Stomach (tissue), 19 donors: ENCODE results near the gene LHFPL6. TPM values are rescaled to one million over a fixed set of nuclear protein-coding genes. Genes with fewer than 3 reads are reported as not detected.
A peak's percentile ranks its signal among the peaks of the same experiment; 100 is the strongest.

Experiments
- DNase-seq, 2 donors: peaks; one replicate each; pipeline versions ENCODE4 v3.0.0 to v3.0.0-alpha.2; 2013 to 2019
- H3K27ac ChIP-seq, 5 donors: fragments of 200-600 bp in 4 of 5; sonication (generic) in 4 of 5; one replicate each; pipeline ENCODE4 v1.5.1; 2013 to 2019; ENCODE audit warnings: mild to moderate bottlenecking in 1 of 5, moderate library complexity in 1 of 5
- H3K27me3 ChIP-seq, 3 donors: fragments of 200-600 bp; sonication (generic); one replicate each; pipeline ENCODE4 v1.5.1; 2017 to 2019; ENCODE audit warnings: mixed run types in 1 of 3
- H3K36me3 ChIP-seq, 4 donors: fragments of 200-600 bp; sonication (generic); 1 replicate in 3 of 4; 2 replicates in 1 of 4; pipeline ENCODE4 v1.5.1; 2016 to 2019
- H3K4me1 ChIP-seq, 4 donors: fragments of 200-600 bp; sonication (generic); one replicate each; pipeline ENCODE4 v1.5.1; 2016 to 2019
- H3K4me3 ChIP-seq, 4 donors: fragments of 200-600 bp; sonication (generic) in 3 of 4; one replicate each; pipeline ENCODE4 v1.5.1; 2016 to 2019; ENCODE audit warnings: mild to moderate bottlenecking in 1 of 4
- H3K9me3 ChIP-seq, 4 donors: fragments of 200-600 bp; sonication (generic); one replicate each; pipeline ENCODE4 v1.5.1; 2016 to 2019
- CTCF ChIP-seq, 7 experiments: fragments of 450-650 bp in 4 of 7; fragments of 200-600 bp in 3 of 7; sonication (generic) in 3 of 7; IDR thresholded peaks; one replicate each; pipeline ENCODE4 v1.5.1; 2016 to 2019; ENCODE audit warnings: antibody characterized with exemption in 7 of 7, control low read depth in 2 of 7, mild to moderate bottlenecking in 1 of 7
- EP300 ChIP-seq: sonication (generic); formaldehyde crosslinking; IDR thresholded peaks from one replicate; pipeline ENCODE4 v1.6.1; 2017; ENCODE audit warnings: antibody characterized with exemption
- POLR2A ChIP-seq, 4 donors: fragments of 450-650 bp; IDR thresholded peaks; one replicate each; pipeline ENCODE4 v1.6.1; 2016; ENCODE audit warnings: antibody characterized with exemption in 4 of 4, control low read depth in 2 of 4, mild to moderate bottlenecking in 1 of 4, moderate library complexity in 1 of 4
- POLR2AphosphoS5 ChIP-seq, 3 donors: sonication (generic); formaldehyde crosslinking; IDR thresholded peaks; one replicate each; pipeline ENCODE4 v1.6.1; 2016; ENCODE audit warnings: antibody characterized with exemption in 3 of 3
- WGBS, 5 donors: extraction: QIAGEN DNeasy Blood & Tissue Kit in 3 of 5; methylation state at CpG; one replicate each; pipeline versions ENCODE4 v1.1.5 to v1.1.7; 2013 to 2018; 5-methylcytosine and 5-hydroxymethylcytosine counted together
- intact Hi-C: fragments of 100-400 bp; cut with DNase I; formaldehyde crosslinking; loops from one replicate; pipeline ENCODE4 v1.15.1; 2023; ENCODE audit warnings: low total_unique reads
- long read RNA-seq, 10 donors: transcript quantifications; one replicate each; lab custom pipeline, GENCODE V29; 2026
- polyA plus RNA-seq, 3 donors: library from polyadenylated mRNA; stranded (reverse); fragments of 200-250 nt; gene quantifications; one replicate each; pipeline ENCODE4 v1.2.3, GENCODE V29; 2013
- total RNA-seq, 5 donors: library from RNA; depleted of rRNA; stranded (reverse); fragments of >200 nt; gene quantifications; one replicate each; pipeline versions ENCODE4 v1.1.0 to v1.2.3, GENCODE V29; 2014 to 2016
- donor health status: healthy with polysubstance abuse.
- donor health status: Bipolar disorder and iron deficiency.
- donor health status: healthy.

The LHFPL6 gene
- total RNA-seq: 10 to 100 TPM in 3 of 5 donors, 1 to 10 TPM in 2; 4.7 to 53.6 (median 11.4) TPM
- 10 to 100 TPM; 10.1 to 11.9 (median 10.4) TPM for polyA plus RNA-seq
- long read RNA-seq, donor 1, partial matches to known transcripts: 5 of 5 reads
- long read RNA-seq, donor 1, other reads (novel, unspliced or antisense): 0 of 5 reads
- long read RNA-seq, donor 2, partial matches to known transcripts: 5 of 5 reads
- long read RNA-seq, donor 2, other reads (novel, unspliced or antisense): 0 of 5 reads
- long read RNA-seq, donor 3, partial matches to known transcripts: 0 of 1 reads
- long read RNA-seq, donor 3, other reads (novel, unspliced or antisense): 0 of 1 reads
- long read RNA-seq, donor 4: 0 reads
- long read RNA-seq, donor 5, partial matches to known transcripts: 21 of 21 reads
- long read RNA-seq, donor 5, other reads (novel, unspliced or antisense): 0 of 21 reads
- long read RNA-seq, donor 6, partial matches to known transcripts: 22 of 22 reads
- long read RNA-seq, donor 6, other reads (novel, unspliced or antisense): 0 of 22 reads
- long read RNA-seq, donor 7, partial matches to known transcripts: 19 of 19 reads
- long read RNA-seq, donor 7, other reads (novel, unspliced or antisense): 0 of 19 reads
- long read RNA-seq, donor 8, partial matches to known transcripts: 6 of 6 reads
- long read RNA-seq, donor 8, other reads (novel, unspliced or antisense): 0 of 6 reads
- long read RNA-seq, donor 9, partial matches to known transcripts: 7 of 7 reads
- long read RNA-seq, donor 9, other reads (novel, unspliced or antisense): 0 of 7 reads
- long read RNA-seq, donor 10: 0 reads

GRCh38 chr13:39602614-39603366, at the start of gene LHFPL6:
TSS of gene LHFPL6 (minus strand) at chr13:39603193.
- TF ChIP-seq CTCF (IDR thresholded peaks at IDR 0.05) (no peak), POLR2AphosphoS5 (IDR thresholded peaks at IDR 0.05) (peak in 2 of 3 donors; percentile 30 to 40), POLR2A (IDR thresholded peaks at IDR 0.05) (no peak), EP300 (no peak)
- peaks cover 7 to 33% (median 14%) of the 10 kb centered on the region in 4 donors for H3K4me1 ChIP-seq
- H3K36me3 ChIP-seq: no peaks in the 10 kb centered on the region
- peak within 1 kb of the TSS; percentile 68 to 82 (median 78) for H3K4me3 ChIP-seq
- no peaks in the 10 kb centered on the region for H3K9me3 ChIP-seq
- intact Hi-C loops: no loop called here
- 0 to 1% (median 0%) methylated on average over 48 to 73 of the region's 73 CpGs for WGBS, 5 donors
- peaks cover 0 to 31% (median 5%) of the 10 kb centered on the region in 3 donors for H3K27me3 ChIP-seq
- peak within 1 kb of the TSS; percentile 76 to 88 (median 86) for H3K27ac ChIP-seq
- DNase-seq: peak; percentile 73 to 93

- TF ChIP-seq EP300 (no peak), POLR2AphosphoS5 (IDR thresholded peaks at IDR 0.05) (no peak), POLR2A (IDR thresholded peaks at IDR 0.05) (no peak), CTCF (IDR thresholded peaks at IDR 0.05) (no peak)
- Histone ChIP-seq H3K36me3 (no peaks in the 10 kb centered on the region), H3K4me3 (no peak overlapping the region), H3K9me3 (no peaks in the 10 kb centered on the region), H3K27me3 (no peaks in the 10 kb centered on the region), H3K4me1 (no peaks in the 10 kb centered on the region), H3K27ac (no peak overlapping the region)
- no peak for DNase-seq
- WGBS, 5 donors: 63 to 73% (median 71%) methylated on average over 4 of the region's 4 CpGs
- intact Hi-C loops: no loop called here
These were observed 43.1 kb upstream of the LHFPL6 start for GRCh38 chr13:39646122-39646521.

- H3K36me3 ChIP-seq: no peaks in the 10 kb centered on the region
- H3K27me3 ChIP-seq: peaks cover 0 to 2% (median 0%) of the 10 kb centered on the region in 3 donors
- H3K4me3 ChIP-seq: no peak overlapping the region
- no peak for DNase-seq
- intact Hi-C loops: no loop called here
- no peak for TF ChIP-seq POLR2A (IDR thresholded peaks at IDR 0.05)
- no peak for TF ChIP-seq CTCF (IDR thresholded peaks at IDR 0.05)
- no peak for TF ChIP-seq POLR2AphosphoS5 (IDR thresholded peaks at IDR 0.05)
- TF ChIP-seq EP300: no peak
- peaks cover 0 to 6% (median 2%) of the 10 kb centered on the region in 4 donors for H3K9me3 ChIP-seq
- 70 to 87% (median 83%) methylated on average over 1 of the region's 1 CpG for WGBS, 5 donors
- no peaks in the 10 kb centered on the region for H3K4me1 ChIP-seq
- no peak overlapping the region for H3K27ac ChIP-seq
These were observed 38.7 kb upstream of the LHFPL6 start for GRCh38 chr13:39641645-39642044.

GRCh38 chr13:39637890-39638289, 34.9 kb upstream of the LHFPL6 start:
- Histone ChIP-seq H3K9me3 (peaks cover 0 to 6% (median 2%) of the 10 kb centered on the region in 4 donors), H3K36me3 (no peaks in the 10 kb centered on the region), H3K4me1 (no peaks in the 10 kb centered on the region), H3K4me3 (no peak overlapping the region), H3K27ac (no peak overlapping the region), H3K27me3 (peaks cover 0 to 4% (median 0%) of the 10 kb centered on the region in 3 donors)
- no peak for DNase-seq
- intact Hi-C loops: no loop called here
- 77 to 95% (median 92%) methylated on average over 3 of the region's 3 CpGs for WGBS, 5 donors
- TF ChIP-seq CTCF (IDR thresholded peaks at IDR 0.05): no peak
- TF ChIP-seq POLR2A (IDR thresholded peaks at IDR 0.05): no peak
- no peak for TF ChIP-seq POLR2AphosphoS5 (IDR thresholded peaks at IDR 0.05)
- no peak for TF ChIP-seq EP300
